ENCODE measurements around the gene UBE3D. TPM values are rescaled to one million over a fixed set of nuclear protein-coding genes. Genes with fewer than 3 reads are reported as not detected.

UBE3D gene
- total RNA-seq, 1 experiment from 2014 or later = 5.5 TPM

DNA sequence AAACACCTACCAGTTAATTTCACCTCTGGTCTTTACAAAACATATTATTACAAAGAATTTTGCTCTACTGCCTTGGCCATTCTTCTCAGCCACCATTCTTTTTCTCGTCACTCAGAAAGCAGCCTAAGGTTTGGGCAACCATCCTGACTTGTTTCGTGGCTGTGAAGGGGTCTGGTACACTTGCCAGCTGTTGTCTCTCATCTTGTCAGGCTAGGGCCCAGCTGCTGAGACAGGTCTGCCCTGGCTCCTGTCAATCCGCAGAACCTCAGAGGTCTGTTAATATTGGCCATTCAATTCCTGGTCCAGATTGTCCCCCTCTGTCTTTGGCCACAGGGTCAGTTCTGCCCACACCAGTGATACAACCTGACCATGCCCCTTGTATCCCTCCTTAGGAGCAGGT lies 197.7 kb downstream of the UBE3D start:
- no peak for DNase-seq (ENCODE audit: unreplicated experiment)

GRCh38 chr6:82866446-82866845 lies 199.2 kb downstream of the UBE3D start:
- Mint-ChIP-seq H3K4me1 (ENCODE audit: insufficient read depth, unreplicated experiment) (peaks cover 11% of the 10 kb centered on the region), H3K4me3 (ENCODE audit: unreplicated experiment) (no peak overlapping the region), H3K27ac (ENCODE audit: low read depth, unreplicated experiment) (no peak overlapping the region), H3K36me3 (ENCODE audit: insufficient read depth, unreplicated experiment) (no peaks in the 10 kb centered on the region), H3K9me3 (ENCODE audit: unreplicated experiment) (no peaks in the 10 kb centered on the region), H3K27me3 (ENCODE audit: insufficient read depth, unreplicated experiment) (peaks cover 35% of the 10 kb centered on the region)
- ChIA-PET POLR2A (interaction anchor here (0.6 to 0.7 kb wide), 2 partner anchors 9 to 48 kb away, joined by 3 read pairs; no protein-coding TSS in a partner anchor), CTCF (no interaction called here)
- no peak for TF ChIP-seq CTCF (IDR thresholded peaks at IDR 0.05; ENCODE audit: unreplicated experiment)
- intact Hi-C loops (cut with micrococcal nuclease) = no loop called here
- BruUV-seq (replicated peaks) = no TSS peak
- no peak for DNase-seq (ENCODE audit: unreplicated experiment)

More for the DNA sequence above, 197.7 kb downstream of the UBE3D start:
- POLR2A ChIA-PET = no interaction called here
- H3K4me3 Mint-ChIP-seq (ENCODE audit: unreplicated experiment) = no peak overlapping the region
- intact Hi-C loops (cut with micrococcal nuclease) = no loop called here
- H3K36me3 Mint-ChIP-seq (ENCODE audit: insufficient read depth, unreplicated experiment) = no peaks in the 10 kb centered on the region
- no peak for TF ChIP-seq CTCF (IDR thresholded peaks at IDR 0.05; ENCODE audit: unreplicated experiment)
- peaks cover 50% of the 10 kb centered on the region for H3K27me3 Mint-ChIP-seq (ENCODE audit: insufficient read depth, unreplicated experiment)
- H3K4me1 Mint-ChIP-seq (ENCODE audit: insufficient read depth, unreplicated experiment) = no peaks in the 10 kb centered on the region
- H3K27ac Mint-ChIP-seq (ENCODE audit: low read depth, unreplicated experiment) = no peak overlapping the region
- H3K9me3 Mint-ChIP-seq (ENCODE audit: unreplicated experiment) = no peaks in the 10 kb centered on the region
- CTCF ChIA-PET = no interaction called here
- no TSS peak for BruUV-seq (replicated peaks)

DNA sequence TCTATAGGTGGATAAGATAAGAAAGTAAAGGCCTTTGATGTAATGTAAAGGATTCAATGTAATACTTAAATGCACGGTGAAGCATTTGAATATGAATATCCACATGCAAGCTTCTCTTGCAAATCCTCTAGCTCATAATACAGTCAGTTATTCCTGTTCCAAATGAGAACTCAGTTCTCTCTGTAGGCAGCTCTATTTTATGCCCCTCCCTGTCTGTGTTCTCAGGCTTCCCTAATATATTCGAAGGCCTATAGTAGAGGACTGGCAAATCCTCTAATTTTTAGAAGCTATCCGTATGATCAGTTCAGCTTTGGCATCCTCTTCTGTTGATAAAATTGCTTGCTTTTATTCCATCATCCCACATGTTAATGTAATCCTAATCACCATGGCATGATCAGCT lies 200.2 kb downstream of the UBE3D start:
- intact Hi-C loops (cut with micrococcal nuclease) = no loop called here
- peaks cover 12% of the 10 kb centered on the region for H3K4me1 Mint-ChIP-seq (ENCODE audit: insufficient read depth, unreplicated experiment)
- H3K36me3 Mint-ChIP-seq (ENCODE audit: insufficient read depth, unreplicated experiment) = no peaks in the 10 kb centered on the region
- ChIA-PET POLR2A (interaction anchor here (0.6 to 0.7 kb wide), 2 partner anchors 10 to 558 kb away, joined by 3 to 4 read pairs; no protein-coding TSS in a partner anchor), CTCF (no interaction called here)
- no peak overlapping the region for H3K27ac Mint-ChIP-seq (ENCODE audit: low read depth, unreplicated experiment)
- no peak overlapping the region for H3K4me3 Mint-ChIP-seq (ENCODE audit: unreplicated experiment)
- H3K27me3 Mint-ChIP-seq (ENCODE audit: insufficient read depth, unreplicated experiment) = peaks cover 30% of the 10 kb centered on the region
- no peak for TF ChIP-seq CTCF (IDR thresholded peaks at IDR 0.05; ENCODE audit: unreplicated experiment)
- DNase-seq (ENCODE audit: unreplicated experiment) = no peak
- no TSS peak for BruUV-seq (replicated peaks)
- H3K9me3 Mint-ChIP-seq (ENCODE audit: unreplicated experiment) = no peaks in the 10 kb centered on the region

DNA sequence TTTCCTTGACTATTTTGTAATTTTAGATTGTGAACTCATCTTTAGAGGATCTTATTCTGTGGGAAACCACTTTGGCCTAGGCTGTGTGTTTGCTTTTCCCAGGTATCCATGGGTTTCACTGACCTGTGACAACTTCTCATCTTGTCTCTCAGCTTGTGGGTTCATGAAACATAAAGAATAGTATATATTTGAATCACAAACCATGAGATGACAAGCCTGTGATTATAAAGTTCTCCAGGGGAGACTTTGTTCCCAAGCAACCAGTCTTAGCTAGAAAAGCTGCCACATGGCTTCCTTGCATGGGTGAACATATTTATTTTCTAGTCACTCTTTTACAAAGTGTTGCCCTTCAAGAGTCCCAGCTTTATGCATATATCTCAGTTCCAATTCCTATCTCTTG lies 201.9 kb downstream of the UBE3D start:
- intact Hi-C loops (cut with micrococcal nuclease) = no loop called here
- Mint-ChIP-seq H3K4me3 (ENCODE audit: unreplicated experiment) (no peak overlapping the region), H3K36me3 (ENCODE audit: insufficient read depth, unreplicated experiment) (no peaks in the 10 kb centered on the region), H3K27ac (ENCODE audit: low read depth, unreplicated experiment) (no peak overlapping the region), H3K9me3 (ENCODE audit: unreplicated experiment) (no peaks in the 10 kb centered on the region), H3K27me3 (ENCODE audit: insufficient read depth, unreplicated experiment) (peaks cover 24% of the 10 kb centered on the region), H3K4me1 (ENCODE audit: insufficient read depth, unreplicated experiment) (peaks cover 12% of the 10 kb centered on the region)
- no peak for TF ChIP-seq CTCF (IDR thresholded peaks at IDR 0.05; ENCODE audit: unreplicated experiment)
- no peak for DNase-seq (ENCODE audit: unreplicated experiment)
- BruUV-seq (replicated peaks) = no TSS peak
- CTCF ChIA-PET = interaction anchor here (0.6 to 1.2 kb wide), 3 partner anchors 9 to 861 kb away, joined by 3 to 6 read pairs (median 4); no protein-coding TSS in a partner anchor
- POLR2A ChIA-PET = no interaction called here
